ENCODE data around the gene UBE2Q1.

- no peak for TF ChIP-seq MLLT1 (IDR thresholded peaks at IDR 0.05)
- no peak for TF ChIP-seq CEBPB (IDR thresholded peaks at IDR 0.05; ENCODE audit: borderline replicate concordance in 1 of 2, low read depth in 2 of 2, low read length in 2 of 2)
- TF ChIP-seq JUND (IDR thresholded peaks at IDR 0.05; ENCODE audit: low read depth, low read length): no peak
- no peak for TF ChIP-seq YY1 (IDR thresholded peaks at IDR 0.05; ENCODE audit: low read depth, low read length)
- TF ChIP-seq FOXM1 (IDR thresholded peaks at IDR 0.05; ENCODE audit: low read depth, low read length): no peak
- TF ChIP-seq RCOR1 (conservative IDR thresholded peaks at IDR 0.05; ENCODE audit: low read depth, low read length): no peak
- TF ChIP-seq ZNF274 (IDR thresholded peaks at IDR 0.05; ENCODE audit: insufficient read depth, insufficient read length): no peak
- no peak for TF ChIP-seq EP300 (IDR thresholded peaks at IDR 0.05; ENCODE audit: borderline replicate concordance in 1 of 2, control insufficient read depth in 1 of 2, low read depth in 2 of 2, low read length in 2 of 2)
- no peak for TF ChIP-seq ESRRA (IDR thresholded peaks at IDR 0.05; ENCODE audit: low read length)
- TF ChIP-seq POLR2AphosphoS5 (IDR thresholded peaks at IDR 0.05; ENCODE audit: low read length): no peak
- TF ChIP-seq MAX (IDR thresholded peaks at IDR 0.05; ENCODE audit: low read depth, low read length): no peak
- no peak for TF ChIP-seq POLR2A (IDR thresholded peaks at IDR 0.05; ENCODE audit: low read depth, low read length)
- TF ChIP-seq BMI1 (IDR thresholded peaks at IDR 0.05; ENCODE audit: borderline replicate concordance): no peak
- TF ChIP-seq BHLHE40 (IDR thresholded peaks at IDR 0.05; ENCODE audit: borderline replicate concordance in 1 of 2, low read depth in 2 of 2, low read length in 1 of 2): peak; percentile 53 to 58; a peak in 1 of 4 replicates
Observed at GRCh38 chr1:154574716-154575115, 16.3 kb upstream of the UBE2Q1 start.

Data from GM12878 (cell line).